Measurements from ENCODE around the gene SORCS2.

Gene SORCS2

DNA sequence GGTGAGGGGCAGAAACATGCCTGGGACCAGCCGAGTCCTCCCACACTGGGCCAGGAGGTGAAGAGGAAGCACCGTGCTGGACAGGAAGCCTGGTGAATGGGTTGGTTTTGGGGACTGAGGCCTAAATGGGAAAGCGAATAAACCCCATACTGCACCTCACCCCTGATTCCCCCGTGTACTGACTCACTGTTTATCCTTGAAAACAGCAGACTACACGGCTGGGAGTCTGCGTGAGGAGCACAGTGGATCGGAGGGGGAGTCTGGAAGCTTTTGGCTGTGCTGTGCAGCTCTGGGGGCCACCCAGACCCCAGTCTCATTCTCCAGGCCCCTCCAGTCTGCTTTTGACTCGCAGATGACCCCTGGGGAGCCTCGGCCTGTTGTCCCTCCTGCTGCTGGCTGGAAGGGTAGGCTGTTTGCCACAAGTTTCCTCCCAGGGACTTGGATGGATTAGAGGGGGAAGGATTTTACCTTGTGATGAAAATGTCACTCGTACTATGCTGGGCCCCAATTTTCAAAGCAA is 152.4 kb downstream of the SORCS2 start:
- in situ Hi-C loops (cut with MboI; ENCODE audit: low sequenced_read_pairs): no loop called here

DNA sequence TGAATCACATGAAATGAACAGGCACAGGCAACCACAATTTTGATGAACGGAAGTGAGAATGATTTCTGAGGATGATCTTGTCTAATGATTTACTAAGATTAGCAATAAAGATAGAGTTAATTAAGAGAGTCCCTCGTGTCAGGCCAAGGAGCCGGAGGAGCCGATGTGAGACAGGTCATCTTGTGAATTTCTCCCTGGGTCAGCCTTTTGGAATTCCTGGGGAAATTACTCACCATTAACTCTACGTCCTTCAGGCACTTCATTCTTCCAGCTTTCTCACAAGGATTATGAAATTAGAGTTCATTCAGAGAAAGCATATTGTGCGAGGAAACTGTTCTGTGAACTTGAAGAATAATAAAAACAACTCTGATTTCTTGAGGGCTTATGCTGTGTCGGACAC is 155.6 kb downstream of the SORCS2 start:
- in situ Hi-C loops (cut with MboI; ENCODE audit: low sequenced_read_pairs): no loop called here

DNA sequence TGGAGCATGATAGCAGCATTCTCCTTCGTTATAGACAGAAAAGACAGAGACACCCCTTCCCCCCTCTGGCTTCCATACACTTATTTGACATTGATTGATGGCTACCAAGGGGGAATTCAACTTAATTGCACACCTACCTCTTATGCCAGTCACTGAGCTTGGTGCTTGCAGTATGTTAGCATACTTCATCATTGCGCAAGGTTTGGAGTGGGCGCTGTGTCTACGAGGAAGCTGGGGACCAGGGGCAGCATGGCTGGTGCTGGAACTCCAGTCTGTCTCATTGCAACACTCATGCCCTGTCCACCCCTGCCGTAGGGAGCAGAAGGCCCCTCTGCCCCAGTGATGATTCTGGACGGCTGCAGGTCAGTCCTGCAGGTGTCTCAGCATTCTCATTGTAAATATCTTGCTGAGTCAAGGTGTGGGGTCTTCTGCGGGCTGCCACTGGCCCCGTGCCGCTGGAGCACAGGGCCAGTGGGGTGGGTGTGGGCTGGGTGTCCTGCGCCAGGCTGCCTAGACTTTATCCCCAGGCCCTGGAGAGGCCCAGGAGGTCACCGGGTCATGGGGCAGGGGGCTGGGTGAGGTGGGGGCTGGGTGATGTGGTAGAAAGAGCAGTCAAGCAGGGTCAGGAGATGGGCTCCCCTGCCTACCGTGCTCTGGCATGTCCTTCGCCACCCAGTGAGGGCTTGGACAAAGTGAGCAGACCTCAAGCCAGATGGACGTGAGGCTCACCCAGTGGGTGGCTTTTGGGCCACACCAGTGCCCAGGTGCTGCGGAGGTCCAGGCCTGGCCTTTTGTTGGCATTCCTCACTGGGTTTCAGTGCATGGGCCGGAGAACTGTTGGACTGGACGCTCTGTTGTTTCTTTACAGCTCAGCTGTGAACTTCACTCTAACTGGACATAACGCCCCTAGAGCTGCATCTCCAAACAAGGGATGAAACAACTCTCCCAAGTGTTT is 156.9 kb downstream of the SORCS2 start:
- in situ Hi-C loops (cut with MboI; ENCODE audit: low sequenced_read_pairs): no loop called here

DNA sequence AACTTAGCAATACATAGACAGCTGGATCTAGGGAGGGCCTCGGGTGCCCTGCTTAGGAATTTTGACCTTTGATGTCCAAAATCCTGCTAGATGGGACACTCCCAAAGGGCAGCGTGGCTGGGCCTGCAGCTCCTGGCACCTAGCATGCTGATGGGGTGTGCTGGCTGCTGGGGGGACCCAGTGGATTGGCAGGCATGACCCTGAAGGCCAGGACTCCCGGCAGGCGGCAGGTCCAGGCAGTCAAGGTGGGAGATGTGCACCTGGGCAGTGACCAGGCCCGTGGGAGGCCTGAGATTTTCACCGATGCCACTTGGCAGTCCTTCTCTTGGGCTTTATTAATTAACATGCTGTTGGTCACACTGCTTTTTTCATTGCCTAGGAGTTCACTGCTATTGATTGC is 158.1 kb downstream of the SORCS2 start:
- in situ Hi-C loops (cut with MboI; ENCODE audit: low sequenced_read_pairs): no loop called here

DNA sequence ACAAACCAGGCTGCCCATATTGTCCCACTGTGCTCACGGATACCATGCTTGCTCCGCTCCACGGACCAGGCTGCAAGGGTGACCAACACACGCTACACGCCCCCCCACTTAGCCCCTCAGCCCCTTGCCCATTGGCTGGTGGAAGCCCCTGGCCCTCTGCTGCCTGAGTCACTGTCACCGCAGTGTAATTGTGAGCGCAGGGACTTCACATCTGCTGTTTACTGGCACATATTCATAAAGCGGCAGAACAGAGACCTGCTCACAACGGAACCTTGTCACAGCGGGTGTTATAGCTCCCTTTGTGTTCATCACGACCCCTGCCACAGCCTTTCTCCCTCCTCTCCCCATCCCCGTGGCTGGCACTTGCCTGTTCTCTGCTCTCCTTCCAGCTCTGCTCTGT is 158.7 kb downstream of the SORCS2 start:
- in situ Hi-C loops (cut with MboI; ENCODE audit: low sequenced_read_pairs): no loop called here

DNA sequence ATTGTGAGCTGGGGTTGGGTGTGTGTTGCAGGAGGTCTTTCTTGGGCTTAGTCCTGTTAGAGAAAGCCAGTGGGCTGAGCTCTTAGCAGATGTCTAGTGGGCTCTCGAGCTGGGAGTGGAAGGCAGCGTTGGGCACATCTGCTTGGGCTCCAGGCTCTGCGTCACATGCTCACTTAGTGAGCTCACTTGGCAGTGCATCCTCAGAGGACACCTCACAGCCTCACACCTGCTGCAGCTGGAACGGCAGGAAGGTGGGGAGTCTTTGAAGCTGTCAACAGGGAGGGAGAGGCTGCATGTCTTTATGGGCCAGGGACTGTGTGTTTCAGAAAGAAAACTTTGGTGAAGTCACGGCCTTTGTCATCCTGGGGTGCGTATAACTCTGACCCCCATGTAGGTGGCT is 160.1 kb downstream of the SORCS2 start:
- in situ Hi-C loops (cut with MboI; ENCODE audit: low sequenced_read_pairs): no loop called here

DNA sequence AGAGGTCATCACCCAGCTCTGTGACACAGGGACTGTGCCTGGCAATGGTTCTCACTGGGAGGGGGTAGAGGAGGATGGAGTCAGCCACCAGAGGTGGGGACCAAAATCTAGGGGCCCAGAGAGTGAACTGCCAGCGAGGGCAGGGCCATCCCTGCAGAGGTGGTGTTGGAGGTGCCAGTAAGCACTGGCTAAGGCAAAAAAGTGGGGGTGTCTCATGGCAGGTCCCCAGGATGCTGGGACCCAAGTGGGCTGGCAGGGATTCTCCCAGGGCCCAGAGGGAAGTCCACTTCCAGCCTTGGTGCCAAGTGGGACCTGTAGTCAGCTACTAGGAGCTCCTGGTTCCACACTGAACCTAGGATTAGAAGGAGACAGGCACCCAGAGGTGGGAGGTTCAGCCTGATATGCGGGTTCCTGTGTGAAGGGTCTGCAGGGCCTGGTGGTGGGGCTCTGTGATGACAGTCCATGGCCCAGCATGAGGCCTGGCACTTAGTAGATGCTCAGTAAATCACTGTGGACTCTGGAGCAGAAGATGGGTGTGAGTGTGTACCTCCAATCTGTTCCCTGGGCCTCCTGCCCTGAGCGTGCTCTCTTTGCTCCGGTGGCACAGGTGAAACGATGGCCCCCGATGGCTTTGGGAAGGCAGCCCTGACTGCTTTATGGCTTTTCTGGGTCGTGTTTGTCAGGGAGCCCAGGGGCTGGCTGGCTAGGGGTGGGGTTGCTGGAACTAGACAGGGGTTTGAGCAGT is 160.9 kb downstream of the SORCS2 start:
- in situ Hi-C loops (cut with MboI; ENCODE audit: low sequenced_read_pairs): no loop called here

DNA sequence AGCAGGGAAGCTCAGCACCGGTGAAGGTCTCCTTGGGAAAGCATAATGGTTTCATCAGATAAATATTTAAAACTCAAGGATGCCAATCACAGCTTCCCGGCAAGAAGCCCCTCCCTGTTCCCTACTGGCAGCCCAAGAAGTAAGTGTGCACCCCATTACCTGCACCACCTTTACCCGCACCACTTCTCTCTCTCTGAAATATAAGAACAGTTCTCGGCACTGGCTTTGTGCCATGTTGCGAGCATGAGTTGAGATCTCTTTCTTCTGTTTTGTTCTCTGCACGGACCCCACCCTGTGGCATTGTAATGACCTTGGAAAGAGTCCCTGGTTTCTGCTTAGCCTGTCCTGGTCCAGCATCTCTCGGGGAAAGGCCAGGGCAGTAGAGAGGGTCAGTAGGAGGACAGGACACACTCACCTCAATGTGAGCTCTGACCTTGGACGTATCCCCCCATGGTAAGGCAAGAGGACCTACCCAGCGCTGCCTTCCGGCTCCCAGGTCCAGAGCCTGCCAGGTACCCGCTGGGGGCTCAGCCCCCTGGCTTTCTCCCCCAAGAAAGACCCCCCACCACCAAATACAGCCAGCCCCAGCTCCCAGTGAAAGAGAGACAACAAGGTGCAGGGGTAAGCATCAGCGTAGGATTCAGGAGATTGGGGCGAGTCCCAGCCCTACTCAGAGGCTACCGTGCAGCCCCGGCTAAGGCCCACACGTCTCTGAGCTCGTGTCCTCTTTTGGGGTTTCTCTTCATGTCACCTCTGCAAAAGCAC is 161.7 kb downstream of the SORCS2 start:
- in situ Hi-C loops (cut with MboI; ENCODE audit: low sequenced_read_pairs): no loop called here

DNA sequence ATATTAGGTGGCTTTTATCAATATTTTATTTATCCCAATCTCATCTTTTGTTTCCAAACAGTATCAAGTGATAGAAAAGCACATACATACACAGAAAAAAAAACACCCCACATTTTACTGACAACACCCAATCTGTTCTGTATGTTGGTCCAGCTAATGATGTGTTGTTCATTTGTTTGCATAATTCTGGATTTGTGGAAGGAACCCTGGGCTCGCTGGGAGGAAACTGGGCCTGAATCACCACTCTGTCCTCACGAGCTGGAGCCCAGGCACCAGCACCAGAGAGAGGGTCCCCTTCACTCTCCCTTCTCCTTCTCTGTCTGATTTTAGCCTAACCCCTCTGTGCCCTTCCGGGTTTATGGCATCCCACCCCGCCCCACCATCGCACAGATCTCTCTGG is 162.6 kb downstream of the SORCS2 start:
- in situ Hi-C loops (cut with MboI; ENCODE audit: low sequenced_read_pairs): no loop called here

DNA sequence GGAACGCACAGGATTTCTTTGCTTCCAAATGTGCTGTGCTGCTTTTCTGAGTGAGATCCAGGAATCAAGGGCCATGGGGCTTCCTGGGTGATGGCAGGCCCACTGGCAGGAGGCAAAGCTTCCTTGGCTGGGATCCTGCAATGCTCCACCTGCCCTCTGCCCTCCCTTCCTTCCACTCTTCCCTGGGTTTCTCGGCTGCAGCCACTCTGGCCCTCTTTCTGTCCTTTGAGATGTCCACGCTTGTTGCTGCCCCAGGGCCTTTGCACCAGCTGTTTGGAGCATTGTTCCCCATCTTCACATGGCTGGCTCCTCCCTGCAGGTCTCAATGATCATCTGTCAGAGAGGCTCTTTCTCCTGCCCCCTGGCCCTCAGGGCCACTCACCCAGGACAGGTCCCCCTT is 163.5 kb downstream of the SORCS2 start:
- in situ Hi-C loops (cut with MboI; ENCODE audit: low sequenced_read_pairs): no loop called here

DNA sequence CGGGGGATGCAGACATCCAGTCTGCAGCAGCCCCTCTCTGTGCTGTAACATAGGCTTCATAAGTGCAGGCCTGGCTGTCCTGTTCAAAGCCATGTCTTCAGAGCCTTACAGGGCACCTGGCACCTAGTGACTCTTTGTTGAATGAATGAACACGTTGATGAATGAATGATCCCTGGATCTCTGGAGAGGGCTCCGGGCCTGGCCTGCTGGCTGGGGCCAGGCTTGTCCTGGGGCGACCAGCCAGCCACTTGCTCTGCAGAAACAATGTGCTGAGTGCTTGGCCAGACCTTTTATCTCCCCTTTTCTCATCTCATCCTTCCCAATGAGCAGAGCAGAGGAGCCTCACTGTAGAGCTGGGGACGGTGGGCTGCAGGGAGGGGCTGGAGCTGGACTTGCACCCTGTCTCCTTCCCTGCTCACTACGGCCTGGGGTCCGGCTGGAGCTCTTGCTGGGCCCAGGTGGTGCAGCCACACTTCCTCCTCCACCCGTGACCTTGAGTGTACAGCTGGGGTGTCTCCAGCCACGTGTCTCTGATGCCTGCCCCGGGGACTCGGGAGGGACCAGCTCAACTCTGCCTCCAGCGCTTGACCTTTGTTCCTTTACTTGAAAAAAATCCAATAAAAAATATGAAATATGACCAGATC is 164.5 kb downstream of the SORCS2 start:
- in situ Hi-C loops (cut with MboI; ENCODE audit: low sequenced_read_pairs): no loop called here

DNA sequence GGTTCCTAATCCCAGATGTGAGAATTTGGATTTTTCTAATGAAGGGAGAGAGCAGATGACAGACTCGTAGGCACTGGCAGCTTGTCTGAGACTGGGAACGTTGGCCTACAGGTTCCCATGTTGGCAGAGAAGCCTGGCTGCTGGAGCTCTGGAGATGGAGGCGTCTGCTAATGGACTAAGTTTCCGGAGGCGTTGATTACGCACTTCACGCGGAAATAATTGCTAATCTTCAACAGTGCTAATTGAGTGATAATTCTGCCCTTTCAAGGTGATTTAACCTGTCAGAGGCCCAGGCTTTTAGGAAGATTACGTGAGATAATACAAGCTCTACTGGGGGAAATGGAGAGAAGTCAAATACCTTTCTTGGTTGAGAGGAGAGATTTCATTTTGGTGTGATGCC is 165.0 kb downstream of the SORCS2 start:
- in situ Hi-C loops (cut with MboI; ENCODE audit: low sequenced_read_pairs): no loop called here

DNA sequence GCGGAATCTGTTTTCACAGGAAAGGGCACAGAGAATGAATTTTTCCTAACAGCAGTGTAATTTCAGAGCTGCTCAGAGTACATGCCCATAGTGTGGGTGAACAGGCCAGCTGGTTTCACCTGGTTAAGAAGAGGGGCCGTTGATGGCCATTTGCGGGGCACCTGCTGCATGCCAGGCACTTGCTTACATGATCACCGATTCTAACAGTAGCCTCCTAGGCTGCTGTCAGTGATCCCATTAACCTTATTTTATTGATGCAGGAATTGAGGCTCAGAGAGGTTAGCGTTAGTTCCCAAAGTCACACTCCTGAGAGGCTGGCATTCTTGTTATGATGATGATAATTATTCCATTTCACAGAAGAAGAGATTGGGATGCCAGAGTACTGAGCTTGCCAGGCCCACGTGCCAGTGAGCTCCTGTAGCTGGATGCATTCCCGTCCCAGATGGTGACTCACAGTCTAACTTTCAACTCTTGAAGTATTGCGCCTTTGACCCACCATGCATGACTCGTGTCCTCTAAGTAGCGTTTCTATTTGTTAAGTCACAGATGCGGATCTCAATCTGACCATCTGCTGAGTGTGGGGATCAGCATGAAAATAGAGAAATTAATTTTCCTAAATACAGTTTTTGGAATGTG is 165.9 kb downstream of the SORCS2 start:
- in situ Hi-C loops (cut with MboI; ENCODE audit: low sequenced_read_pairs): no loop called here

DNA sequence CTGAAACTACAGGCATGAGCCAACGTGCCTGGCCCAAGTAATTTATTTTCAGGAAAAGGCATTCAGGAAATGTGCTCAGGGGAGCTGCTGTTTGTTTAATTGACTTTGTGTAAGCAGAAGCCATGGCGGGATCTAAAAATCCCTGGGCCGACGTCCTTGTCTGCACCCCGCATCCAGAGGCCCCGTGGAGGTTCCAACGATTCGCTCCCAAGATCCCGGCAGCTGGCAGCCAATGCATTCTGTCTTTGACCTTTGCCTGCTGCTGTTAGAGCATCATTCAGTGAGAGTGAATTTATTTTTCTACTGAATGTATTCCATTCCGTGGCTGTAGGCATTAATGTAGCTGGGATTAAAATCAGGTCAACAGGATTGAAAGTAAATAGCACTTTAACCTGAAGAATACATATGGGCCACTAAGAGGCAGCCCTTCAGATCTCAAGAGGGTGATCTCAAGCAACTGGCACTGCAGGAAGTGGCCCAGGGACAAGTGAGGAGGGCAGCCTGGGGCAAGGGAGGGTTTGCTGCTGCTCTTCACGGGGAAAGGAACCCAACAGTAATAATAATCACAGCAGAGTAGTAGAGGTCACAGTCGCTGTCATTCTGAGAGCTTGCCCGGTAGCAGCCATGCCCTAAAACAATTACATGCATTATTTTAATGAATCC is 167.2 kb downstream of the SORCS2 start:
- in situ Hi-C loops (cut with MboI; ENCODE audit: low sequenced_read_pairs): no loop called here

DNA sequence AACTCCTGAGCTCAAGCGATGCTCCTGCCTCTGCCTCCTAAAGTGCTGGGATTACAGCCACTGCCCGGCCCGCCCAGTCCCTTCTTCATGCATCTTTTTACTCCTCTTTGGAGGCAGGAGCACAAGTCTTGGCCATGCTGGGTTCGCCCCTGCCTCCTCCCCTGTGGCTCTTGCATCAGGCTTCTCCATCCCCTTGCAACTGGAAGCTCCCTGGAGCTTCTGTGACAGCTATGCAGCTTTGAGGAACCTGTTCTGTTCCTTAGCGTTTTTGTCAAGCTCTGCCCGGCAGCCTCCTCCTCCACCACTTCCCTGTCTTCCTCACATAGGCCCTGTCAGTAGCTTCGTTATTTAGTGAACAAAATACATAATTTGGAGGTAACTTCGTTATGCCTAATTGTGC is 168.5 kb downstream of the SORCS2 start:
- in situ Hi-C loops (cut with MboI; ENCODE audit: low sequenced_read_pairs): no loop called here

DNA sequence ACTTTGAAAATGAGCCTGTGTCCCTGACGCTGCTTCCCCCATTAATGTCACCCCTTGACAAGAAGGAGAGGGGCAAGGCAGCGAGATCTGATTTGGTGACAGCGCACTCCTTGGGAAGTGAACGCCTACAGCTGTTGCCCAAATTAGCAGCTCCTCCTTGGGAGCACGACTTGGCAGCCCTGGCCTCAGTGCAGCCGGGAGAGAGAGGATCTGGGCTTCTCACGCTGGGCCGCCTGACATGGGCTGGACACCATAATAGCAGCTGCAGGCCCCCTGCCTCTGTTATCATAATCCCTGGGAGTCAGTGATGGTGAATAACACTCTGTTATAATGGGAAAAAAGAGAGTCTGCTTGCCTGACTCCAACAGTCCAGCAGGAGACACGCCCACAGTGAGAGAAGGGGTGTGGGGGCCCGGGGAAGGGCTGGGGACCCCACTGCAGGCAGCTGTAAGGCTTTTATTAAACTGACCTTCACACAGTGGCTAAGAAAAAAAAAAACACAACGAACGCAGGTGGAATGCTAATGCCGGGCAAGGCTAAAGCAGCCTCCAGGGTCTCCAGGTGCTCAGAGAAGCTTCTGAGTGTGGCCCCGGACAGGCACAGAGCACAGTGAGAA is 169.1 kb downstream of the SORCS2 start:
- in situ Hi-C loops (cut with MboI; ENCODE audit: low sequenced_read_pairs): no loop called here

DNA sequence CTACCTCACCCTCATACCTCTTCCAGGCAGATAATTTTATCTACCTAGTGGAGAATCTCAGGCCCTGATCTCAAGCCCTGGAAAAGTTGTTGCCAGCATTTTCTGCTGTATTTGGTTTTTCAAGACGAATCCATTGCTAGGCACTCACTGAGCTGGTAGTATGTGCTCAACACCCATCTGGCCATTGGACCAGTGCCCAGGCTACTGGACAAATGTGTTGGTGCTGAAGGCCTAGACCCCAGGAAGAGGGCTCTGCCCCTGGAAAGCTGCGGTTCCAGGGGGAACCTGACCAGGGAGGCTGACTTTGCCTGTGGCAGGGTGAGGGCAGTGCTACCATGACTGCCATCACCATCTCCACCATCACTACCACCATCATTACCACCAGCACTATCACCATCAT is 170.0 kb downstream of the SORCS2 start:
- in situ Hi-C loops (cut with MboI; ENCODE audit: low sequenced_read_pairs): no loop called here

DNA sequence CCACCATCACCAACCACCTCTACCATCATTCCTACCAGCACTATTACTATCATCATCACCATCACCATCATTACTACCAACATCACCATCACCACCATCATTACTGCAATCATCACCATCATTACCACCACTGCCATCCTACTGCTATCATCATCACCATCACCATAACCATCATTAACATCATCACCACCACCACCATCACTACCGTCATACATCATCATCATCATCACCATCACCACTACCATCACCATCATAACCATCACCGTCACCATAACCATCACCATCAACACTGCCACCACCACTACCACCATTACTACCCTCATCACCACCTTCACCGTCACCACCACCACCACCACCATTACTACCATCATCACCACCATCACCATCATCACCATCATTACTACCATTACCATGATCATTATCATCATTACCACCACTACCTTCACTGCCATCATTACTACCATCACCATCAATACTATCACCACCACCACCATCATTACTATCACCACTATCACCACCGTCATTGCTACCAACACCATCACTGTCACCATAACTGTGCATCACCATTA is 170.6 kb downstream of the SORCS2 start:
- in situ Hi-C loops (cut with MboI; ENCODE audit: low sequenced_read_pairs): no loop called here

DNA sequence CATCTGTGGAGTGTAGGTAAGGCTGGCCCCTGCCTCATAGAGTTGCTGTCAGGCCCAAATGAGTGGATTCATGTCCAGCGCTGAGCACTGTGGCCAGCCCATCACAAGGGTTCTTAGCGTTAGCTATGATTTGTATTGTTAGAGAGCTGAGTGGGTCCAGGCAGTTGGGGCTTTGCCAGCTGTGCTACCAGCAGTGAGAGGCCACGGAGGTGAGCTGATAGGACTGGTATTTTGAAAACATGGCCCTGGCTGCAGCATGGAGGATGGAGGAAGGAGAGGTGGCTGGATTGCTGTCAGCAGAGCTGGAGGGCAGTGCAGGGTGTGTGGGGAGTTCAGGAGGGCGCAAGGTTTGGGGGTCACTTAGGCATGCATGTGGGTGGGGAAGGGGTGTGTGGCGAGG is 172.6 kb downstream of the SORCS2 start:
- in situ Hi-C loops (cut with MboI; ENCODE audit: low sequenced_read_pairs): no loop called here
